Suprapubic skin (tissue), 4 donors: ENCODE results near the gene MAGIX.
"Not testable (repeated sequence)": the region's sequence is repeated elsewhere in the genome, so short reads cannot be mapped to it uniquely, and the experiment has no call there.

Experiments used
- CTCF ChIP-seq, 2 donors: fragments of 200-600 bp in 1 of 2; fragments of 450-650 bp in 1 of 2; sonication (generic) in 1 of 2; IDR thresholded peaks; one replicate each; pipeline ENCODE4 v1.5.1; 2016 to 2019; ENCODE audit warnings: antibody characterized with exemption in 2 of 2, mild to moderate bottlenecking in 1 of 2, moderate library complexity in 1 of 2
- EP300 ChIP-seq: sonication (generic); formaldehyde crosslinking; IDR thresholded peaks from one replicate; pipeline ENCODE4 v1.6.1; 2017; ENCODE audit warnings: antibody characterized with exemption
- POLR2A ChIP-seq, 2 donors: fragments of 450-650 bp; IDR thresholded peaks; one replicate each; pipeline ENCODE4 v1.6.1; 2017; ENCODE audit warnings: antibody characterized with exemption in 2 of 2, mild to moderate bottlenecking in 2 of 2, moderate library complexity in 2 of 2
- POLR2AphosphoS5 ChIP-seq, 3 donors: sonication (generic); formaldehyde crosslinking; IDR thresholded peaks; one replicate each; pipeline ENCODE4 v1.6.1; 2017; ENCODE audit warnings: antibody characterized with exemption in 3 of 3

- not testable (repeated sequence) for TF ChIP-seq CTCF (IDR thresholded peaks at IDR 0.05); POLR2AphosphoS5 (IDR thresholded peaks at IDR 0.05); POLR2A (IDR thresholded peaks at IDR 0.05); EP300
Observed at GRCh38 chrX:49142264-49142663, 20.3 kb upstream of the MAGIX start.
